HepG2 (cell line): ENCODE measurements around the gene KHK. TPM values are rescaled to one million over a fixed set of nuclear protein-coding genes. Genes with fewer than 3 reads are reported as not detected.

Experiments
- CHD2 ChIP-seq: IDR thresholded peaks from 2 replicates; pipeline ENCODE4 v1.6.1; 2011; ENCODE audit warnings: low read depth, low read length, improper control_type of control experiment
- MTA3 ChIP-seq: sonication (generic); formaldehyde crosslinking; IDR thresholded peaks from 2 replicates; pipeline ENCODE4 v1.4.0; 2020; ENCODE audit warnings: missing genetic modification reagents
- ZNF235 ChIP-seq: sonication (generic); formaldehyde crosslinking; IDR thresholded peaks from 2 replicates; pipeline ENCODE4 v1.8.1; 2023; ENCODE audit warnings: mild to moderate bottlenecking, missing genetic modification reagents, borderline replicate concordance
- ZNF292 ChIP-seq: sonication (generic); formaldehyde crosslinking; IDR thresholded peaks from 2 replicates; pipeline ENCODE4 v1.8.1; 2022; ENCODE audit warnings: mild to moderate bottlenecking, low read depth, missing genetic modification reagents, borderline replicate concordance
- ZNF383 ChIP-seq: sonication (generic); formaldehyde crosslinking; IDR thresholded peaks from 2 replicates; pipeline ENCODE4 v1.4.0; 2020; ENCODE audit warnings: missing genetic modification reagents, mild to moderate bottlenecking, borderline replicate concordance
- ZNF572 ChIP-seq: sonication (generic); formaldehyde crosslinking; IDR thresholded peaks from 2 replicates; pipeline ENCODE4 v1.5.1; 2020; ENCODE audit warnings: mild to moderate bottlenecking, missing genetic modification reagents
- ZNF850 ChIP-seq: sonication (generic); formaldehyde crosslinking; conservative IDR thresholded peaks from 2 replicates; pipeline ENCODE4 v1.9.0; 2021; ENCODE audit warnings: mild to moderate bottlenecking, missing genetic modification reagents
- polyA plus RNA-seq, 8 experiments: library from polyadenylated mRNA; depleted of rRNA in 3 of 8; stranded (reverse) in 7 of 8; unstranded in 1 of 8; fragments of >200 nt; fragmentation: Illumina TruSeq in 4 of 8; extraction: Trizol in 4 of 8; gene quantifications; 2 replicates each; pipeline versions ENCODE4 v1.2.1 to v1.2.3, GENCODE V29; 2011 to 2016; ENCODE audit warnings: low read depth in 4 of 8, missing spikeins in 1 of 8, mixed read lengths in 1 of 8; ENCODE audit not compliant: insufficient read depth in 1 of 8
- total RNA-seq, 5 experiments: library from RNA; depleted of rRNA; stranded (reverse); fragments of >200 nt; fragmentation: Illumina TruSeq; extraction: Trizol; gene quantifications; 2 replicates each; pipeline ENCODE4 v1.2.3, GENCODE V29; 2016; ENCODE audit warnings: low read depth in 1 of 5
- TF ChIP-seq, protein P1 (sequence below): sonication (generic); formaldehyde crosslinking; IDR thresholded peaks from 2 replicates; pipeline ENCODE4; 2020; ENCODE audit warnings: missing genetic modification reagents, mild to moderate bottlenecking, borderline replicate concordance
- TF ChIP-seq, protein P2 (sequence below): IDR thresholded peaks from 2 replicates; pipeline ENCODE4 v1.6.1; 2016; ENCODE audit warnings: missing genetic modification reagents, missing compliant biosample characterization

Gene KHK
- total and polyA plus RNA-seq, 2 of the 13 experiments (the other 11 are each of a cell fraction or from before 2014, with no cell fraction given): 40.9 to 99.2 TPM

DNA sequence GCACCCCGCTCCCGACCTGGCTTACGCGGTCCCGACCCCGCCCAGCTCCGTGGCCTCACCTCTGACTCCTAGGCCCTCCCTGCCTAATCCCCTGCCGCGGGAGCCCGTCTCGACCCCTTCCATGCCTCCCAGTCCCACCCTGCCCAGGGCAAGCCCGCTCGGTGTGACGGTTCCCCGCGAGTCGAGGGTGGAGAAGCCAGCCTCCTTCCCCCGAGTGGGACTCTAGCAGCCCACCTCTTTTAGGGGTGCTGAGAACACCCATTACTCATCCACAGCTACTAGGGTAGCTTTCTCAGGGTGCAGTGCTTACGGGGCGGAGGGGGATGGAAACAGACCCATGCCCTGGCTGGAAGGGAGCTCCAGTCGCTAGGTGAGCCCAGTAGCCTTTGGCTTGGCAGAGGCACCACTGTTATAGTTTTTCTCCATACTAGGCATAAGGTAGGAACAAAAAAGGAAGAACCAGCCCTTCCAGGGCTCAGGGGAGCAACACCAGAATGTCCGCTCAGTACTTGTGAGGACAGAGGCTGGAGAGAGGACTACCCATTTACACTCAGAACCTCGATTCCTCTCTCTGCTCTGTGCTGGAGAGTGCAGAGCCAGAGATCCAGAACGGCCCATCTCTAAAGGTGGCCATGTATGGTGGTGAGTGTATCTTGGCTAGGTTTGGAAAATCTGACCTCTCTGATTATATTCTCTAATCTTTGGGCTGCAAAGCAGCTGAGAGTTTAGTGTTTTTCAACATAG lies 34.5 kb upstream of the KHK start (continued):
- TF ChIP-seq, protein P1, sequence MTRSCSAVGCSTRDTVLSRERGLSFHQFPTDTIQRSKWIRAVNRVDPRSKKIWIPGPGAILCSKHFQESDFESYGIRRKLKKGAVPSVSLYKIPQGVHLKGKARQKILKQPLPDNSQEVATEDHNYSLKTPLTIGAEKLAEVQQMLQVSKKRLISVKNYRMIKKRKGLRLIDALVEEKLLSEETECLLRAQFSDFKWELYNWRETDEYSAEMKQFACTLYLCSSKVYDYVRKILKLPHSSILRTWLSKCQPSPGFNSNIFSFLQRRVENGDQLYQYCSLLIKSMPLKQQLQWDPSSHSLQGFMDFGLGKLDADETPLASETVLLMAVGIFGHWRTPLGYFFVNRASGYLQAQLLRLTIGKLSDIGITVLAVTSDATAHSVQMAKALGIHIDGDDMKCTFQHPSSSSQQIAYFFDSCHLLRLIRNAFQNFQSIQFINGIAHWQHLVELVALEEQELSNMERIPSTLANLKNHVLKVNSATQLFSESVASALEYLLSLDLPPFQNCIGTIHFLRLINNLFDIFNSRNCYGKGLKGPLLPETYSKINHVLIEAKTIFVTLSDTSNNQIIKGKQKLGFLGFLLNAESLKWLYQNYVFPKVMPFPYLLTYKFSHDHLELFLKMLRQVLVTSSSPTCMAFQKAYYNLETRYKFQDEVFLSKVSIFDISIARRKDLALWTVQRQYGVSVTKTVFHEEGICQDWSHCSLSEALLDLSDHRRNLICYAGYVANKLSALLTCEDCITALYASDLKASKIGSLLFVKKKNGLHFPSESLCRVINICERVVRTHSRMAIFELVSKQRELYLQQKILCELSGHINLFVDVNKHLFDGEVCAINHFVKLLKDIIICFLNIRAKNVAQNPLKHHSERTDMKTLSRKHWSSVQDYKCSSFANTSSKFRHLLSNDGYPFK: 0 out of 2 replicates have a peak, but pooled peaks have one; percentile 1
- TF ChIP-seq ZNF235 (CRISPR knock-in tag) (0 out of 2 replicates have a peak, but pooled peaks have one; percentile 14), ZNF292 (CRISPR knock-in tag) (no peak), CHD2 (peak; percentile 32; the same call in 1 of the 2 replicates), MTA3 (peak; percentile 31; the same call in 1 of the 2 replicates), ZNF572 (peak; percentile 38; the same call in 1 of the 2 replicates), ZNF383 (CRISPR knock-in tag) (no peak), ZNF850 (CRISPR knock-in tag) (0 out of 2 replicates have a peak, but pooled peaks have one; percentile 69)
- TF ChIP-seq, protein P2, sequence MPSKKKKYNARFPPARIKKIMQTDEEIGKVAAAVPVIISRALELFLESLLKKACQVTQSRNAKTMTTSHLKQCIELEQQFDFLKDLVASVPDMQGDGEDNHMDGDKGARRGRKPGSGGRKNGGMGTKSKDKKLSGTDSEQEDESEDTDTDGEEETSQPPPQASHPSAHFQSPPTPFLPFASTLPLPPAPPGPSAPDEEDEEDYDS (CRISPR knock-in tag): 0 out of 2 replicates have a peak, but pooled peaks have one; percentile 13
